ENCODE results near the gene TRPC4.

DNA sequence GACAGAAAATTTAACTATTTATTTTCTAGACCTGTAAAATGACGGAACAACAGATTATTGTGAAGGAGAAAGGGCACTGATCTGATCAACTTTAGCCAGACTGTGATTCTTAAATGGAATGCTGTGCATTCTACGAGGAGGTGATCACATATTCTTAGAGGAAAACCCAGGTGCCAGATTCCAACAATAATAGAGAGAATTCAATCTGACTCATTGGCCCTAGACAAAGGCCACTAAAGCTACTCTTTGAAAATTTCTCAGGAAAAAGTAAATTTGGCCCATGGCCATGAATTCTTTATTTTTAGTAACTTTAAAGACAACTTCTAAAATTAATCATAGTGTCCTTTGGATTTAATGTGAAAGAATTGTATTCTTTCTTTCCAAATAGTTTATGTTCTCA, 212.4 kb downstream of the TRPC4 start:
- TF ChIP-seq, protein P1, sequence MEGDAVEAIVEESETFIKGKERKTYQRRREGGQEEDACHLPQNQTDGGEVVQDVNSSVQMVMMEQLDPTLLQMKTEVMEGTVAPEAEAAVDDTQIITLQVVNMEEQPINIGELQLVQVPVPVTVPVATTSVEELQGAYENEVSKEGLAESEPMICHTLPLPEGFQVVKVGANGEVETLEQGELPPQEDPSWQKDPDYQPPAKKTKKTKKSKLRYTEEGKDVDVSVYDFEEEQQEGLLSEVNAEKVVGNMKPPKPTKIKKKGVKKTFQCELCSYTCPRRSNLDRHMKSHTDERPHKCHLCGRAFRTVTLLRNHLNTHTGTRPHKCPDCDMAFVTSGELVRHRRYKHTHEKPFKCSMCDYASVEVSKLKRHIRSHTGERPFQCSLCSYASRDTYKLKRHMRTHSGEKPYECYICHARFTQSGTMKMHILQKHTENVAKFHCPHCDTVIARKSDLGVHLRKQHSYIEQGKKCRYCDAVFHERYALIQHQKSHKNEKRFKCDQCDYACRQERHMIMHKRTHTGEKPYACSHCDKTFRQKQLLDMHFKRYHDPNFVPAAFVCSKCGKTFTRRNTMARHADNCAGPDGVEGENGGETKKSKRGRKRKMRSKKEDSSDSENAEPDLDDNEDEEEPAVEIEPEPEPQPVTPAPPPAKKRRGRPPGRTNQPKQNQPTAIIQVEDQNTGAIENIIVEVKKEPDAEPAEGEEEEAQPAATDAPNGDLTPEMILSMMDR (IDR thresholded peaks at IDR 0.05) = no peak
- no peak for TF ChIP-seq POLR2A (IDR thresholded peaks at IDR 0.05)
